Measurements from ENCODE around the gene TLR10. TPM values are rescaled to one million over a fixed set of nuclear protein-coding genes. Genes with fewer than 3 reads are reported as not detected.
A peak's percentile ranks its signal among the peaks of the same experiment; 100 is the strongest.

TLR10 gene
- total and polyA plus RNA-seq, 2 of the 13 experiments (the other 11 are each of a cell fraction or from before 2014, with no cell fraction given) = not detected

- TF ChIP-seq PRDM10 (CRISPR knock-in tag; IDR thresholded peaks at IDR 0.05; ENCODE audit: low read depth) (no peak), YEATS4 (CRISPR knock-in tag; IDR thresholded peaks at IDR 0.05; ENCODE audit: borderline replicate concordance) (no peak), ZNF160 (CRISPR knock-in tag; IDR thresholded peaks at IDR 0.05) (no peak), NFYB (CRISPR knock-in tag; IDR thresholded peaks at IDR 0.05) (no peak), IRX3 (CRISPR knock-in tag; IDR thresholded peaks at IDR 0.05; ENCODE audit: borderline replicate concordance, low read depth) (no peak), SALL1 (CRISPR knock-in tag; IDR thresholded peaks at IDR 0.05) (peak; percentile 34; the same call in 1 of the 2 replicates)
Observed at GRCh38 chr4:38752941-38753806, 29.6 kb downstream of the TLR10 start (continued).

GRCh38 chr4:38752372-38752940, 30.3 kb downstream of the TLR10 start:
- no peak for TF ChIP-seq ZNF224 (CRISPR knock-in tag; IDR thresholded peaks at IDR 0.05)
- TF ChIP-seq AHDC1 (CRISPR knock-in tag; IDR thresholded peaks at IDR 0.05; ENCODE audit: borderline replicate concordance) = no peak
- TF ChIP-seq MYNN (CRISPR knock-in tag; IDR thresholded peaks at IDR 0.05; ENCODE audit: low read depth) = no peak
- no peak for TF ChIP-seq HOMEZ (CRISPR knock-in tag; IDR thresholded peaks at IDR 0.05; ENCODE audit: low read depth)
- H2AFZ ChIP-seq (ENCODE audit: low read length) = peak overlapping the region; percentile 70
- peaks cover 11% of the 10 kb centered on the region for H3K9me3 ChIP-seq (ENCODE audit: low read length)
- H3K27me3 ChIP-seq (ENCODE audit: control insufficient read depth in 1 of 2, insufficient read depth in 2 of 2, low read length in 2 of 2) = no peaks in the 10 kb centered on the region
- WGBS (ENCODE audit: low lambda C conversion rate) = 46% methylated on average over 8 of the region's 8 CpGs
- no peak overlapping the region for H3K9ac ChIP-seq (ENCODE audit: insufficient read depth, low read depth, low read length)
- peaks cover 27% of the 10 kb centered on the region for H3K4me1 ChIP-seq (ENCODE audit: insufficient read depth, low read length)
- POLR2A ChIA-PET = no interaction called here
- BruUV-seq (replicated peaks) = no TSS peak
- FAIRE-seq (no peak), ATAC-seq (peak; percentile 52), DNase-seq (ENCODE audit: low spot score) (no peak)
- intact Hi-C loops (cut with micrococcal nuclease; ENCODE audit: unreplicated experiment) (no loop called here), in situ Hi-C loops (cut with HindIII; ENCODE audit: extremely low pct_ligation_motif_present, low pct_unique_long_range_greater_than_20kb) (loop anchor here (25.0 kb wide), 1 partner anchor 385 kb away; no protein-coding TSS in a partner anchor)
- CTCF ChIA-PET (ENCODE audit: low intra/inter-chr PET ratio, low total read pairs) = interaction anchor here (0.6 kb wide), 1 partner anchor 28 kb away, joined by 3 read pairs; no protein-coding TSS in a partner anchor
- H3K27ac ChIP-seq (ENCODE audit: extremely low read length, insufficient read depth, low read length) = no peak overlapping the region
- H3K79me2 ChIP-seq (ENCODE audit: insufficient read depth, low read length) = no peaks in the 10 kb centered on the region
- H3K36me3 ChIP-seq (replicated peaks in 1 of 2; ENCODE audit: control insufficient read depth in 1 of 2, insufficient read depth in 2 of 2, low read length in 2 of 2) = no peaks in the 10 kb centered on the region
- H3K4me3 ChIP-seq (replicated peaks in 1 of 3; ENCODE audit: insufficient read depth in 1 of 3, low read depth in 2 of 3, low read length in 3 of 3) = no peak overlapping the region
- peak overlapping the region; percentile 30 for H3K4me2 ChIP-seq (ENCODE audit: low read depth, low read length)
- H4K20me1 ChIP-seq (ENCODE audit: insufficient read depth, low read length) = no peaks in the 10 kb centered on the region
